Left lung (tissue), 10 donors: ENCODE results near the gene PLEKHF1. TPM values are rescaled to one million over a fixed set of nuclear protein-coding genes. Genes with fewer than 3 reads are reported as not detected.

ENCODE experiments used
- ATAC-seq: fragments of 200-7000 bp; cut with Tn5 transposase; one replicate; pipeline ENCODE4 v1.9.1; 2020; ENCODE audit warnings: moderate library complexity
- DNase-seq, 4 donors: peaks; one replicate each; pipeline ENCODE4 v3.0.0-alpha.2; 2013 to 2020
- H3K27ac ChIP-seq, 2 donors: fragments of 200-600 bp; sonication (generic) in 1 of 2; one replicate each; pipeline versions ENCODE4 v1.5.0 to v1.8.0; 2020 to 2021
- H3K27me3 ChIP-seq, 2 donors: fragments of 200-600 bp; sonication (generic) in 1 of 2; one replicate each; pipeline versions ENCODE4 v1.5.0 to v1.8.0; 2020 to 2021
- H3K36me3 ChIP-seq, 2 donors: fragments of 200-600 bp; sonication (generic) in 1 of 2; one replicate each; pipeline versions ENCODE4 v1.5.0 to v1.8.0; 2020 to 2021
- H3K4me1 ChIP-seq, 2 donors: fragments of 200-600 bp; one replicate each; pipeline ENCODE4 v1.8.0; 2021
- H3K4me3 ChIP-seq, 2 donors: fragments of 200-600 bp; sonication (generic) in 1 of 2; one replicate each; pipeline versions ENCODE4 v1.5.0 to v1.8.0; 2020 to 2021; ENCODE audit warnings: mild to moderate bottlenecking in 1 of 2
- H3K9me3 ChIP-seq, 2 donors: fragments of 200-600 bp; sonication (generic) in 1 of 2; one replicate each; pipeline versions ENCODE4 v1.5.0 to v1.8.0; 2020 to 2021
- CTCF ChIP-seq, 2 donors: fragments of 200-600 bp; sonication (generic) in 1 of 2; IDR thresholded peaks; one replicate each; pipeline versions ENCODE4 v1.5.0 to v1.8.0; 2021; ENCODE audit warnings: antibody characterized with exemption in 2 of 2
- intact Hi-C, 2 donors: fragments of 100-400 bp; cut with DNase I; formaldehyde crosslinking; loops; one replicate each; pipeline versions ENCODE4 v1.11.2 to v1.14.2; 2022
- polyA plus RNA-seq, 6 donors: library from polyadenylated mRNA; unstranded; fragments of 120-200 nt; gene quantifications; one replicate each; pipeline ENCODE4 v1.2.1, GENCODE V29; 2013; ENCODE audit not compliant: insufficient read length in 6 of 6
- total RNA-seq, 2 donors: library from RNA; stranded (reverse); fragmentation: NEBNext Ultra II Directional; extraction: Animal tissue kit (Norgen Biotek cat#: 25700); gene quantifications; one replicate each; pipeline ENCODE4 v1.2.1, GENCODE V29; 2021
- donor health status: DM: no; HTN: yes; CAD: no.
- donor health status: DM: no; HTN: no; CAD: no.

The PLEKHF1 gene
- total and polyA plus RNA-seq, 8 donors: 1.00 to 8.5 (median 1.2) TPM

GRCh38 chr19:29643361-29643935, 21.8 kb upstream of the PLEKHF1 start:
- no peak for TF ChIP-seq CTCF (IDR thresholded peaks at IDR 0.05)
- no peak for ATAC-seq
- H3K4me3 ChIP-seq: no peak overlapping the region
- H3K9me3 ChIP-seq: no peaks in the 10 kb centered on the region
- H3K36me3 ChIP-seq: no peaks in the 10 kb centered on the region
- H3K27me3 ChIP-seq: no peaks in the 10 kb centered on the region
- H3K4me1 ChIP-seq: peaks cover 0 to 13% of the 10 kb centered on the region in 2 donors
- peak in 1 of 4 donors; percentile 4 for DNase-seq
- H3K27ac ChIP-seq: no peak overlapping the region
- intact Hi-C loops: no loop called here

GRCh38 chr19:29644210-29644609, 21.1 kb upstream of the PLEKHF1 start:
- no peaks in the 10 kb centered on the region for H3K9me3 ChIP-seq
- intact Hi-C loops: no loop called here
- no peak for ATAC-seq
- peaks cover 0 to 13% of the 10 kb centered on the region in 2 donors for H3K4me1 ChIP-seq
- no peaks in the 10 kb centered on the region for H3K36me3 ChIP-seq
- peak in 1 of 4 donors; percentile 8 for DNase-seq
- no peak overlapping the region for H3K4me3 ChIP-seq
- no peaks in the 10 kb centered on the region for H3K27me3 ChIP-seq
- no peak for TF ChIP-seq CTCF (IDR thresholded peaks at IDR 0.05)
- no peak overlapping the region for H3K27ac ChIP-seq

GRCh38 chr19:29645491-29645867, 19.8 kb upstream of the PLEKHF1 start:
- Histone ChIP-seq H3K27me3 (no peaks in the 10 kb centered on the region), H3K4me3 (no peak overlapping the region), H3K4me1 (peaks cover 0 to 13% of the 10 kb centered on the region in 2 donors), H3K9me3 (no peaks in the 10 kb centered on the region), H3K27ac (no peak overlapping the region), H3K36me3 (no peaks in the 10 kb centered on the region)
- DNase-seq: no peak
- ATAC-seq: no peak
- no peak for TF ChIP-seq CTCF (IDR thresholded peaks at IDR 0.05)
- intact Hi-C loops: no loop called here

GRCh38 chr19:29645911-29646310, 19.4 kb upstream of the PLEKHF1 start:
- Histone ChIP-seq H3K4me3 (no peak overlapping the region), H3K9me3 (no peaks in the 10 kb centered on the region), H3K27me3 (no peaks in the 10 kb centered on the region), H3K27ac (no peak overlapping the region), H3K36me3 (no peaks in the 10 kb centered on the region), H3K4me1 (peaks cover 0 to 13% of the 10 kb centered on the region in 2 donors)
- intact Hi-C loops: no loop called here
- ATAC-seq (peak; percentile 43), DNase-seq (no peak)
- no peak for TF ChIP-seq CTCF (IDR thresholded peaks at IDR 0.05)

GRCh38 chr19:29650772-29651387, 14.4 kb upstream of the PLEKHF1 start:
- no peak overlapping the region for H3K4me3 ChIP-seq
- TF ChIP-seq CTCF (IDR thresholded peaks at IDR 0.05): no peak
- H3K9me3 ChIP-seq: peaks cover 0 to 3% of the 10 kb centered on the region in 2 donors
- H3K27ac ChIP-seq: no peak overlapping the region
- no peak for ATAC-seq
- intact Hi-C loops: no loop called here
- DNase-seq: no peak
- H3K27me3 ChIP-seq: peaks cover 0 to 6% of the 10 kb centered on the region in 2 donors
- H3K36me3 ChIP-seq: no peaks in the 10 kb centered on the region
- H3K4me1 ChIP-seq: peaks cover 0 to 3% of the 10 kb centered on the region in 2 donors
